ENCODE results near the gene GABRD. TPM values are rescaled to one million over a fixed set of nuclear protein-coding genes. Genes with fewer than 3 reads are reported as not detected.

The GABRD gene
- total and polyA plus RNA-seq, 5 experiments from 2014 or later = not detected

Other genes starting within 250 kb of the GABRD start
- gene NADK, start 240.9 kb upstream of the GABRD start, total RNA-seq = 10 to 100 TPM; 47.3 to 53.9 TPM
- 10 to 100 TPM; 18.3 to 25.4 (median 19.7) TPM for gene NADK, start 240.9 kb upstream of the GABRD start, polyA plus RNA-seq
- gene GNB1, start 128.3 kb upstream of the GABRD start, total RNA-seq = 100 to 1,000 TPM; 231 to 232 TPM
- gene GNB1, start 128.3 kb upstream of the GABRD start, polyA plus RNA-seq = 100 to 1,000 TPM in 2 of 3 donors, 10 to 100 TPM in 1; 45.9 to 107 (median 105) TPM
- 1 to 10 TPM; 1.4 to 1.6 TPM for gene CALML6, start 104.1 kb upstream of the GABRD start, total RNA-seq
- not detected for gene CALML6, start 104.1 kb upstream of the GABRD start, polyA plus RNA-seq
- 1 to 10 TPM in 1 of 2 experiments, not detected in 1; 1.0 TPM for gene TMEM52, start 100.1 kb upstream of the GABRD start, total RNA-seq
- under 1 TPM in 2 of 3 donors, not detected in 1; 0.20 to 0.53 TPM for gene TMEM52, start 100.1 kb upstream of the GABRD start, polyA plus RNA-seq
- gene CFAP74, start 15.6 kb upstream of the GABRD start, total RNA-seq = not detected
- gene CFAP74, start 15.6 kb upstream of the GABRD start, polyA plus RNA-seq = not detected
- 10 to 100 TPM; 29.8 to 33.9 TPM for gene PRKCZ, start 31.1 kb downstream of the GABRD start, total RNA-seq
- gene PRKCZ, start 31.1 kb downstream of the GABRD start, polyA plus RNA-seq = 10 to 100 TPM in 1 of 3 donors, 1 to 10 TPM in 2; 7.8 to 11.3 (median 9.2) TPM
- 10 to 100 TPM; 39.4 to 49.3 TPM for gene FAAP20, start 175.4 kb downstream of the GABRD start, total RNA-seq
- 10 to 100 TPM; 70.1 to 76.6 (median 74.9) TPM for gene FAAP20, start 175.4 kb downstream of the GABRD start, polyA plus RNA-seq
- 100 to 1,000 TPM in 1 of 2 experiments, 10 to 100 TPM in 1; 98.3 to 105 TPM for gene SKI, start 209.0 kb downstream of the GABRD start, total RNA-seq
- under 1 TPM; 0.30 to 0.80 (median 0.53) TPM for gene SKI, start 209.0 kb downstream of the GABRD start, polyA plus RNA-seq